NCI-H774 (cell line): Measurements from ENCODE around the gene TANK.
"Not testable (repeated sequence)": the region's sequence is repeated elsewhere in the genome, so short reads cannot be mapped to it uniquely, and the experiment has no call there.

Experiments used
- DNase-seq: peaks from one replicate; lab custom pipeline; 2025; lab: John Stamatoyannopoulos, UW

The TANK gene

GRCh38 chr2:161233858-161234431, 73.7 kb downstream of the TANK start:
- DNase-seq: no peak

DNA sequence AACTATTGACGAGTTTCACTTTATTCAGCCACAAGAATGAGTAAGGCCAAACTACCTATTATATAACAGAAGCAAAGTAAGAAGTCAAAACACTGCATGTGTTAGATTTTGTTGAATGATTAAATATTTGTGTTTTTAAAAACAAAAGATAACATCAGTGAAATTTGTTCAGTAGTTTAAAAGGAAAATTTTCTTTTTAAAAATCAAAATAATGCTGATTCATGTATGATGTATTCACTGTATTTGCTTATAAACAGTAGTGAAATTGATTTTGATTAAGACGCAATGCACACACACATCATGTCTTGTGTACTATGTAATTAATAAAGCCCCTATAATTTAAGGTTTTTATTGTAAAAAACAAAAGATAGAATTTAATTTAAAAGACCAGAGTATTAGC, 74.4 kb downstream of the TANK start:
- no peak for DNase-seq

GRCh38 chr2:161237392-161238264, 77.4 kb downstream of the TANK start:
- peak; percentile 48 for DNase-seq

GRCh38 chr2:161238265-161238559, 78.0 kb downstream of the TANK start:
- no peak for DNase-seq

GRCh38 chr2:161238560-161239325, 78.5 kb downstream of the TANK start:
- DNase-seq: peak; percentile 55

GRCh38 chr2:161239326-161240109, 79.3 kb downstream of the TANK start:
- DNase-seq: no peak

- no peak for DNase-seq
Observed at GRCh38 chr2:161241894-161242293, 81.7 kb downstream of the TANK start.

DNA sequence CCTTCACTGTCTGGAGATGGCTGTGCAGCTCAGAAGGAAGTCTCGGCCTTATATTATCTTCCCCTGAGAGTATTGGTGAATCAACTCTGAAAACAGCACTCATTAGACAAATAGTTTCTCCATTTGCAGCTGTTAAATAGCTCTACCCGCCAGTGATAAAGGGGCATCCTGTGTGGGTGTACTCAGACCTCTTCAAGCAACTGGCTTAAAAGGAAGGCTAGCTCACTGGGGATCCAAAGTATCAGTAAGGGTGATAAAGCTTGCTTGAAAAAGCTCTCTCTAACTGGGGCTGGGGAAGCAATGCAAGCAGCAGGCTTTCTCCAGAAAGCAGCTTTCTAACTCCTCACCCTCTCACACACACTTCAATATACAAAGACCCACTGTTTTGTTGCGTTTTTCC, 83.1 kb downstream of the TANK start:
- DNase-seq: no peak

- DNase-seq: no peak
Observed at GRCh38 chr2:161243905-161244304, 83.7 kb downstream of the TANK start.

DNA sequence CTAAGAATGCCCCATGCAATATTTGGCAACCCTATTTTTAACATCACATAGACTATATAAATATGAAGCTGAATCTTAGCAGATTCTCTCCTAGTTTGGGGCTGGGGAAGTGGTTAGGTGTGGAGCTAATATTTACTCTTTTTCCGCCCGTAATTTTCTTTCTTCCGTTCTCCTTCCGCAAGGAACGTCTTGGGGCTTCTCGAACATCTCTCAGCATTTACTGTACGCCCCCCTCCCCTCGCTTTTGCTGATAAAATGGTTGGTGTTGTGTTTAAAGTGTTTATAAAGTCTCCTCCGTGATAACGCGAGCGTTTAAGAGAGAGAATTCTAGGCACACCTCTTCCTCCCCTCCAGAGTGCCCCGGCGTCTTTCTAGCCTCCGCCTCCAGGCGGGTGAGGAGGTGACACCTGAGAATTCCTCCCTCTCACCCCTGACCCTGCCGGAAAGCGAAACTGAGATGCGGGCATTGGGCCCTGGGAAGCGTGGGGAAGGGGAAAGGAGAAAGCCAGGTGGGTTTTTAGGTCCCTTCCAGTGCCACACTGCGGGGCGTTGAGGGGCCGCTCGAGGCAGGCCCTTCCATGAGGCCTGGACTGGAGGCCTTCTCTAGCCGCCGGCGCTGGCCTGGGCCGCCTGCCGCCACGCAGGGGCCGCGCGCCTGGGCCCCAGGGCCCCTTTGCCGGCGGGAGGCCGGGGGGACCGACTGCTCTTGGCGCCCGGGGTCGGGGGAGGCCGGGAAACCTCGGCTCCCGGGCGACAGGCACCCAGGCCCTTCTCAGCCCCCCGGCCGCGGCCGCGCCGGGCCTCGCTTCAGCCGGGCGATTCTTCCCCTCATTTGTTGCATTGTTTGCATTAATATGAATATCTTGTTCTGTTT, 84.4 kb downstream of the TANK start:
- DNase-seq: peak; percentile 6

GRCh38 chr2:161245261-161245553, 85.0 kb downstream of the TANK start:
- DNase-seq: no peak

DNA sequence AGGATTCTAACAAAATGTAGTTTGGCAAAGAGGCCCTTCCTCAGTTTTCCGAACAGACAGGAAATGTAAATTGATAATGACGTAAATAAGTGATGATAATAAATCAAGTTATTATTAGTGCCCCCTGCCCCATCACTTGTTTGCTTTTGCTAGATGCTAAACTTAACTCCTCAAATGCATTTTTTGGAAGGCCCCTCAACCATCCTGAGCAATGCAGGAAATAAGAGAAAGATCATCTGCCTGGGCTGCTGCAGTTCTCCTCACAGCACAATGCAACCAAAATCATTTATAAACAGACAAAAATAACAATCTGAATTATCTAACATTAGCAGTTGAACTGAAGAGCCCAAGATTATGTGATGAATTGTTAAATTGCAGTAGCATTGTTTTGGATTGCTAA, 85.4 kb downstream of the TANK start:
- DNase-seq: no peak

DNA sequence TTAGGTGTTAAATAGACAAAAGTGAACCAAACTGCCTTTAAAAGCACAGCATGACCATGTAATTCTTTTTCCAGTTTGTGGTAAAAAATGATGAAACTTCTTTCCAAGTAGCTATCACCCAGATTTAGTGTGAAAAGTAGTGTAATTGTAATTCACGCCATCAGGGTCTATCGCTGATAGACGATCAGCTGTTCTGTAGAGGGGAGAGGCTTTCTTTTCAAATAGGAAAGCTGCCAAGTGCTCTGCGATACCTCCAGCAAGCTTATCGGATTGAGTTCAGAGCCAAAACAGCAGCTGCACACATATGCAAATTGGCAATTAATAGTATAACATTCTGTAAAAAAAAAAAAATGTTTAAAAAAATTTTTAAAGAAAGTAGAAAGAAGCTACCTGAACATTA, 86.1 kb downstream of the TANK start:
- no peak for DNase-seq

GRCh38 chr2:161250864-161251436, 90.7 kb downstream of the TANK start:
- peak; percentile 62 for DNase-seq

- DNase-seq: no peak
Observed at GRCh38 chr2:161257123-161257952, 97.1 kb downstream of the TANK start.

DNA sequence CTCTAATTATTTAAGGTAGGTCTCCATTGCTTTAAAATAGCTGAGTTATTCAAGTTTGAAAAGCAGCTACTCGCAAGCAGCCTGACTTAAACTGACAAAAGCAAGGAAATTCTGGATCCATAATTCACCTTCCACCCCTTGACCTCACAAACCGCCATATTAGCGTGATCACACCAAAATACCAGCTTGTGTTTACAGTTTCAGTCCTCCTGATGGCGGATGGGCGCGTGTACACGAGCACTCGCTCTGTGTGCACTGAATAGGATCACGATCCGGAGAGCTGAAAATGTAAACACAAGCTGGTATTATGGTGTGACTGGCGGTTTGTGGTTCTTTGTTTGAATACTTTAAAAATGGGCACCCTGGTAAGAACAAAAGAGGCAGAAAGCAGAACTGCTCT, 105.6 kb downstream of the TANK start:
- no peak for DNase-seq

GRCh38 chr2:161269111-161269510, 108.9 kb downstream of the TANK start:
- DNase-seq: no peak

GRCh38 chr2:161273038-161273760, 113.0 kb downstream of the TANK start:
- DNase-seq: peak; percentile 2

- not testable (repeated sequence) for DNase-seq
Observed at GRCh38 chr2:161278564-161279229, 118.5 kb downstream of the TANK start.
